GM21367 (cell line): ENCODE results near the gene VPS41.

Experiments
- ATAC-seq: cut with Tn5 transposase; IDR thresholded peaks from one replicate; pipeline ENCODE4 v1.9.1; 2021; ENCODE audit not compliant: unreplicated experiment

VPS41 gene

DNA sequence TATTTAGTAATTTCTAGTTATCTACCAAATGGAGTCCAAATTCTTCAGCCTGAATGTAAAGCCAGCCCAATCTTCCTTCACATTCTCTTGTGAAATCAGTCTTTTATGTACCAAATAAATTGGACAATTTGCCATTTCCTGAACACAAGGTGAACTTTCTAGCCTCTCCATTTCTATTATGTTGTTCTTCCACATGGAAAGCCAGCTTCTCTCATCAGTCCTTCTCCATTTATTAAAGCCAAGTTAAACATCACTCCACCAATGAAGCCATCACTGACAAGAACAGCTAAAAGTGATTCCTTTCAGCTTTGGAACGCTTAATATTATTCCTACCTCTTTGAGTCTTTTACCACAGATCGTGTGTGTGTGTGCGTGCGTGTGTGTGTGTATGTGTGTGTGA lies 88.4 kb downstream of the VPS41 start:
- no peak for ATAC-seq

DNA sequence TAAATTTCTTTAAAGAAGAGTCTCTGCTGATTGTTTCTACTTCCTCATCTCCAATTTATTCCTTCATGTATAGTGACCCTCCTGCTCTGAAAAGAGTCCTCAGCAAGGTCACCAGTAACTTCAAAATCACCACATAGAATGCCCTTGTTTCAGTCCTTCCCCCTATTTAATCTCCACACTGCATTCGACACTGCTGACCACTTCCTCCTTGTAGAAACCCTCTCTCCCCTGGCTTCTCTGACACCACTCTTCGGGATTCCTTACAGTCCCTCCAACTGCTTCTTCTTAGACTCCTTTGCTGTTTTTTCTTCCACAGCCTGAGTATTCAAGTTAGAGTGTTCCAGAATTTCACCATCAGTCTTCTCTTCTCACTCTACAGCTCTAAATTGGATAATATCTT lies 89.5 kb downstream of the VPS41 start:
- no peak for ATAC-seq

DNA sequence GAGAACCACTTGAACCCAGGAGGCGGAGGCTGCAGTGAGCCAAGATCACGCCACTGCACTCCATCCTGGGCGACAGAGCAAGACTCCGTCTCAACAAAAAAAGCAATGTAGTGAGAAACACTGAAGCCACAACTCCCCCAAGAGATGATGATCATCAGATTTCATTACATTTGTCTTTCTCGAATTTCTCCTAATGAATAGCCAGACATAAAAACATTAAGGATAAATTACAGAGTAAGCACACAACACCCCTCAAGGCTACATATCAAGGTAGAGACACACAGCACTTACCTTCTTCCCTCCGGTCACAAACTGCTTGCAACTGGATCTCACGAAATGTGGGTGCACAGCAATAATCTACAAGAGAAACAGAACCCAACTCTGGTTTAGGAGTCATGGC lies 91.5 kb downstream of the VPS41 start:
- no peak for ATAC-seq

DNA sequence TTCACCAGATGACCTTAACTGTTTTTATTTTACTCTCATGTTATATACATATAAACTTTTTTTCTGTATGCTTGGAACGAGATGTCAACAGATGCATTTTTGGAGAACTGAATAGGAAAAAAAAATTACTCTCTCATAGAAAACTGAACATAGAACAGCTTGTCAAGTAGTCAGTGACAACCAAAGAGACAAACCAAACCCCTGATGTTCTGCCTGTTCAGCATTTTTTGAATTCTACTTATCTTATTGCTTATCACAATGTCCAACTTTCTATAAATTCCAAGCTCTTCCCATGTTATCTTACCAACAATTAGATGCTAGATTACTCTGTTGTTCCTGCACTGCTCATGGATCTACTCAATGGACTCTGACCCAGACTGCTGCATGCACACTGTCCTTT lies 95.2 kb downstream of the VPS41 start:
- ATAC-seq: no peak

DNA sequence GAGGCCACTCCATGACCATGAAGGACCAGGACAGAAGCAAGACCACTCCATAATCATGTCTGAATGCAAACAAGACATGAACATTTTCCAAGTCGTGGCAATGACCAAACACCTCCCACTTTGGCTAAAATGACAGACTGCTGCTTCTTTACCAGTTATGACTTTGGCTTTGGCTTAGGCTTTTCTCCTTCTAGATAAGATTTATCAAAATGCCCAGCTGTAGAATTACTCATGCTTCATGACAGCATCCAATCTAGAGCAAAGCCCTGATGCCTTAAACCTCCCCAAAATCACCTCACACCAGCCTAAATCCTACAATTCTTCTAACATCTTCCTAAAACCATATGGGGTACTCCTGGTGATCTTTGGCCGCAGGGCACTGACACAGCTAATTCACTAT lies 102.1 kb downstream of the VPS41 start:
- no peak for ATAC-seq

DNA sequence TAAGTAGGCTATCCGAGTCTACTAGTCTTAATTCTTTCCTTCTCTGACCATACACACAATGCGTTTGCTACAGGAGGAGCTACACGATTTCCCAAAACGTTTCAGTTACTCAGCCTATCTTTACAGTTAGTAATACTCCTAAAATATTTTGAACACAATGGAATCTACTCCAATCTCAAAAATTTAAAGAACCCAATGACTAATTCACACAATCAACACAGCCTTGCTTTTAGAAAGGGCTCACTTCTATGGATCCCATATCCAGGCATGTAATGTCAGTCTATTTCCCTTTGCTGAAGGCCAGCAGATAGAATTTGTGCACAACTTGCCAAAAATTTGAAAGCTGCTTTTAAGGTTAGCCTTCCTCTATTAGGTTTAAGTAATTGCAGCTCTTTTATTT lies 107.2 kb downstream of the VPS41 start:
- ATAC-seq: no peak

DNA sequence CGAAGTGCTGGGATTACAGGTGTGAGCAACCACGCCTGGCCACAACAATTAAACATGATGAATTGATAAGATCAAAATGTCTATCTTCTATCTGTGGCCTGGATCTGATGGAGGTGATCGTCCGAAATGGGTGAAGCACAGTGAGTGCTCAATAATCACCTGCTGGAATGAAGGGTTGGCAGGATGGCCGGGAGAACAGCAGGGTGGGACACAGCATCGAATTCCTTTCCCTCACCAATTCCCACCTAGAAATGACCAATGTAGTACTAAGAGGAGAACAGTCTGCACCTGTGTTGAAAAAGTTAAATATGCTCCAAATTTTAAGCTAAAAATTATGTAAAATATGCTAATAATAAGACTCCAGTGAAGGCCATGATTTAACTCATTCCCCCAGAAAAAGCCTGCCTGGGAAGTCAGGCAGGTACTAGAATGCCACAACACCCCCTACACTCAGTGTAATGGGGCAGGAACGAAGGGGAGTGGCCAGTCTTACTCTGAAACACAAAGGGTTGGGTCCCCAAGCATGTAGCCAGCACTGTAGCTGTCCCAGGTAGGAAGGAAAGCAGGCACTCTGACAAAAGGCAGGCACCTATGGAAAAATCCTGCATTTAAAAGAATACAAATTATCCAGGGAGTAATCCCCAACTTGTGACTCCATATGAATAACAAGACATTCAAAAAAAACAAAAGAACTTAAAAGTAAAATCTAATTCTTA lies 110.3 kb downstream of the VPS41 start:
- ATAC-seq: no peak

DNA sequence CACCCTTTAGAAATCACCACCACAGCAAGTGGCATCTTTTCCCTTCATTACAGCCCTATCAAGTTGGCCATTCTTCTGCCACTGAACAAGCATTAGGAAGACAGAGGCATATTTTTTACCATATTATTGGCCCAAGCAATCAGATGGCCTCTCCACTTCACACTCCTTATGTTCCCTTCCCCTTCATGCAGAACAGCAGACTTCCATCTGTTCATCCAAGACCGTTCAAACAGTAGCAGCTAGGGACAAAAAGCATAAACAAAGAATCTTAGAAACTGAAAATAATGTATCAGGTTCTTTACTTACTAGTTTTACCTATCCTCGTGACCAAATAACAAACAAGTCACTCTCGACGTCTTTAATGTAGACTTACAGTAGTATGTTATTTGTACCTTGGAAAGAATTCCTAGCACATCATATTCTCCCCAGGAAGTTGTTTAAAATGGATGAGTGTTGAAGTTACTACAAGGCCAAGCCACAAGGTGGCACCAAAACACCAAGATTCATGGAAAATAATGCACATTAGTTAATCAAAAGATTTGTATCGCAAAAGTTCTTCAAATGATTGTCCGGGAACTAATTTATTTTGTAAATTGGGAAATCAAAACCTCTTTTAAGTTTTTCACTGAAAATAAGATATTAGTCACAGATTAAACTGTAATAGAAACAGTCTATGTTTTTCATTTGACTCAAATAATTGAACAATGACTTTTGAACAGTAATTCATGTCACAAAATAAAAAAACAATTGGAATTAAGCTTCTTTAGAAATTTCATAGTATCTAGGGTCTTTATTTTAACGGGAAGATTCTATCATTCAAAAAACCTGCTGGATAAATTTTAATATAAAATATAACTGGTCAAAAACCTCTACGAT lies 112.1 kb downstream of the VPS41 start:
- ATAC-seq: no peak

DNA sequence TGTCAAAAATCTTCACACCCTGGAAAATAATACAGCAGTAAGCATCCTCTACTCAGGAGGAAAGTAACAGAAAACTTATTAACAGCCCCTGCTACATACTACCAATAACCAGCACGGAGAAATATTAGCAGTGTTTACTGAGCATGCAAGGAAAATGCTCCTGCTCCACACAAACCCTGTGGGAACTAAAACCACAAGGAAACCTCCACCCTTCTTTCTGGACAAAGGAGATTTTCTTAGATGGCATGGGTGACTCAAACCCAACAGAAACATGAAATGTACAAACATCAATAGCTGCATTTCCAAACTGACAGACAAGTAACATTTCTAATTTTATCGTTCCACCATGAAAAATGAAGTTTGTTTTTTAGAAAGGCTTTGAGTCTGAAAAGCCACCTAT lies 113.4 kb downstream of the VPS41 start:
- no peak for ATAC-seq

DNA sequence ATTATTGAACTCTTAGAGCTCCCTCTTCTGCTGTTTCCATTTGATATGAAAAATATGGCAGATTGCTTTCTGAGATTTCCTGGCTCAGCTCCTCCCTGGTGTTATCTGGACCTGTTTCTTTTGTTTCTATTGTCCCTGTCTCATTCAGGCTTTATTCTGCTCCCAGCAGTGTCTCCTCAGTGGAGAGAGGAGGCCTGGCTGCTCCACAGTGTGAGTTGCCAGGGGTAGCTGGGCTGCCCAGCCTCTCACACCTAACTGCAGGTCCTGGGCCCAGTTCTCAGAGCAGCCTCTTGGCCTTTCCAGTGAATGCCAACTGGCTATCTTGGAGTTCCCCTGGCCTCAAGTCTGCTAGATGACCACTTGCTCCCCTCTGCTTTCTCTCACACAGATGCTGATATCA lies 127.0 kb downstream of the VPS41 start:
- no peak for ATAC-seq

DNA sequence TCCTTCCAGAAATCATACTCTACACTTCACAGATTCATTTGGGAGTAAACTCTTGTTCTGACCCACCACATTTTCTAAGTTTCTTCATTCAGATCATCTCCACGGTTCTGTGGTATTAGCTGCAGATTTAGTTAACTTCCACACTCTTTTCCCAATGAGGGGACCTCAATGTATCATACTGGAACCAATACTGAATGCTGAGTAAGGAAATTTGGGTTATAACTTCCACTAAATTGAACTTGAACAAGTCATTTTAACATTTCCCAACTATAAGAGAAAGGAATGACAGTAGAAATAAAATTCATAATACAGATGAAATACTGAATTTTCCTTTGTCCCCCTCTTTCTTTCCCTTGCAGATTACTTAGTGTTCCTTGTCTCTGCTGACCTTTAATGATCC lies 131.4 kb downstream of the VPS41 start:
- no peak for ATAC-seq

DNA sequence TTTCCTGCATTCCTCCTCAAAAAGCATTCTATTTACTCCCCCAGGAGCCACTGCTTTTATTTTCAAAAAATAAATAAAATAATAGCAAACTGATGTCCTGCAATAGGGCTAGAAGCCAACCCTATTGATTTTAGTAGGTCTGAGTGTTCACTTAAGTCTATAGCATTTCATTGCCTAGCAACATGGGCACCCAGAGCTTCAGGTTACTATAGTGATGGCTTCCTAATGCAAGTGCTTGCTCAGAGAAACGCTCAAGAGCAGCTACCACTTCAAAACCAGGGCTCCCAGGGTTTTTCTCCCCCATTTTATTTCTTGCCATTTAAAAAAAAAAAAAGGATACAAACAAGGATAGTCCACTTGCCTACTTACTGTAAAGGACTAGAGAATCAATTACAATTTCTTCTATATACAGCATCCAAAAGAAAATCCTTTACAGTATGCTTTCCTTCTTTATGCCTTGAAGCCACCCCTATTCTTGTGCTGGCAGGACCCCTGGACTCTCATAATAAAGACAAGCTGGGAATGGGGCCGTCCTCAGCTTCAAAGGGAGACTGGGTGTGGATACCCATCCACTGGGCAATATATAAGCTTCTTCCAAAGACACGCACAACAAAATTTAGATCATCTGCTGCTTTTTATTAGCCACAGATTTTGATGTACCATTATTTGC lies 133.3 kb downstream of the VPS41 start:
- no peak for ATAC-seq

DNA sequence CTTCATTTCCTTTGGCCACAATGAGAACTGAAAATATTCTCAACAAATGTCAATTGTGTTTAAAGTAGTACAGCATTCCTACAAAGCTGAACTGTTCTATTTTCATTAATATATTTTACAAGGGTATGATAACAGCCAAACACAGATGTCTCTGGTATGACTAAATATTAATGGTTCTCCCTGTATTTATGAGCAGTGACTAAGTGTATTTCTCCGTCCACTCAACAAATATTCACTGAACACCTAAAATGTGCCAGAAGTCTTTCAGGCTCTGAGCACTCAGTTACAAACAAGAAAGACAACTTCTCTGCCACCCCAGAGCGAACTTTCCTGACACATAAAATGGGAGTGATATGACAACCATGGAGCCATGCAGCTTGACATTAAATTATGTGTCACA lies 135.6 kb downstream of the VPS41 start:
- ATAC-seq: no peak

DNA sequence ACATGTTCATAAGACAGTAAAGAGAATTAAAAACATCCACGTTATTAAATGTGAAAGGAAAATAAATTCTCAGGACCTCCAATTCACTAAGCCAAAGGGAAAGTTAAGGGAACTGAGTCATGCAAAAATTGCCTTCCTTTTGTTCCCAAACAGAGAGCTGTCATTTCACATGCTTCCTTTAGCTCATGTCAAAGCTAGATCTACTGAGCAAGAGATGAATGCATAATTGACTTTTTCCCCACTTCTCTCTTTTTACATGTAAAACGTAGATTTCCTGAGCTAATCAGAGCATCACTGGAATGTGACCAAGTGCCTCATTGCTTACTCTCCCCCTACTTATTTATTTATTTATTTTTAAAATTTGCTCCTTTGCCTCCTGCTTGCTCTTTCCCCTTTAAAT lies 148.8 kb downstream of the VPS41 start:
- ATAC-seq: no peak

DNA sequence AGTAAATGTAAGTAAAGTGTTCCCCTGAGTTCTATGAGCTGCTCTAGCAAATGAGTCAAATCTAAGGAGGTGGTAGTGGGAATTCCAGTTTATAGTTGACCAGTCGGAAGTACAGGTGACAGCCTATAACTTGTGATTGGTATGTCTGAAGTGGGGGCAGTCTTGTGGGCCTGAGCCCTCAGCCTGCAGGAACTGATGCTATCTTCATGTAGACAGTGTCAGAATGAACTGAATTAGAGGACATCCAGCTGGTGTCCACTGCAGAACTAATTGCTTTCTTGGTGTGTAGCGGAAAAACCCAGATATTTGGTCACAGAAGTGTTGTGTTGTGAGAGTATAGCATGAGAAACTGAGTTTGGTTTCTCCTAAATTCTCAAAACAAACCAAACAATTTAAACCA lies 150.0 kb downstream of the VPS41 start:
- no peak for ATAC-seq

DNA sequence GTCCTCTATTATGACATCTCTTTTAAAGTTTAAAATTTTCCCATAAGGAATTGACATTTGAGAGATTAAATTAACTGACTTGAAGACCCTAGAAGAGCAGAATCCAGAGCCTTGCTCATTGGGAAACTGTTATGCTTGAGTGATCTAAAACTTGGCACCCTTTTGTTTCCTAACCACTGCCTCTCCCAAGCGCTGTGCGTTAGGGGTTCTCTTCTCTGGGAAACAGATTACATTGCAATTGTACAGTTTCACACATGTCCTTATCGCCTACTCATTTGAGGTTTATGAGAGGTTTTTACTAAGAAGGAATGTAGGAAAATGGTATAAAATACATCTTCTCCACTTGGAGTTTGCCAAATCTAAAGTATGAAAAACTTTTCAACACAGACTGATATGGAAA lies 151.1 kb downstream of the VPS41 start:
- ATAC-seq: no peak

DNA sequence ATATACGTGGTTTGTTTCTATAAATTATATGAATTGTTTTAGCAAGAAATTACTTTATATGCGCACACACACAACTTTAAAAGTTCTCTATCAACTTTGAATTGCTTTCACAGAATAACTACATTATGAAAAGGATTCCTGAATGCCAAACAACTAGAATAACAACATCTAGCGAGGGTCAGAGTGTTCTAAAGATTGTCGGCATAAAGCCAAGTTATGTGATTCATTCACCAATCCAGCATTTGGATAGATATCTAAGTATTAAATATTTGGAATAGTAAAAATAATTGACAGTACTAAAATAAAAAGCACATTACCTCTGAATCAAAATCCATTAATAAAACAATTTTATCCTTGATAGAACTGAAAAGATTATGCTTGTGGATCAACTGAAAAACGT lies 152.5 kb downstream of the VPS41 start:
- no peak for ATAC-seq

DNA sequence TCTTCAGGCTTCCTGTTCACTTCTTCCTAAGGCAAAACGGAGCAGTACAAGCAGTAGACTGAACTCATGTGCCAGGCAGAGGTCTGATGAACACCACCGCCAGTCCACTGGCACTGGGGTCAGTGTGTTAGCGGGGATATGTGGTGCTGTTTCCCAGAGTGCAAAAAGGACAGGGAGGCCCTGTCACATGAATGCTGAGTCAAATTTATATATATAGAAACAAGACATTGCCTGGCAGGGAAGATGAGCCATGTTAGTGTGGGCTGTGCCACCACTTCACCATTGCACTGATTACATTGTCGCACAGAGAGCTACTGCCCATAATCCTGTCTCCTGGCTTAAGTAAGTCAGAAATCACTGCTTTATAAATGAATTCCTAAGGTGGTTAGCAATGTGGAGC lies 155.6 kb downstream of the VPS41 start:
- ATAC-seq: no peak

DNA sequence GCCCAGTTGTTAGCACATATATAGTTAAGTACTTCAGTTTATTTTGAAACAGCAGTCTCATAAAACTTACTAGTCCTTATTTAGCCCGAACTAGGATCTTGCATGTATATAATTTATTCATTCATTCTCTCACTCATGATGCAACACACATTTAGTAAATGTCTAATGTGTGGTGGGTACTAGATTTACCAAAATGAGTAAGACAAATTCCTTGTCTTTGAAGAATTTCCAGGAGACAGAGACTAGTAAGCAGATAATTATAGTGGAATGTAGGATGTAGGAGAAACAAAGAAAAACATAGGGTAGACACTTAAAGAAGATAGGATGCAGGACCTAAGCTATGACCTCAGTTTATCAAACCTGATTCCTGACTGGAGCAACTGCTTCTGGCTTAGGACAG lies 157.6 kb downstream of the VPS41 start:
- ATAC-seq: no peak

DNA sequence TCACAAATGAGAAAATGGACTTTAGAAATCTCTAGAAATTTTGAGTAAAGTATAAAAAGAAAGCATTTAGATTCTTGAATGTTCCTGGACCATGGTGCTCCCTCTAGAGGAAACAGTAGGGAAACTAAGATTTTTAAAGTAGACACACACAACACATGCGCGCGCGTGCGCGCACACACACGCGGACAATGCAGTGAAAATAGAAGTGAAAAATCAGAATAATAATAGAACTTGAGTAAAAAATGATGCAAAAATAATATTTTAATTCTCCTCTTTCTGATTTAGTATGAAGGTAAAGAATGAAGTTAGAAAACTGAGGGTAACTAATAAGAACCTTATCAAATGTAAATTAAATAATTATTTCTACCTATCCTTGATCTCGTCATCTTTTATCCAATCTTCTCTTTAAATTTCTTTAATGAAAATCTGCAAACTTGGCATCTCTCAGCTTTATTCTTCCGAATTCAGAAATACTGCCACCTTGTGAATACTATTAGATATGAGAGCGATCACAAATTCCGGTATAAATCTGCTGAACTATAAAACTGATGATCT lies 160.9 kb downstream of the VPS41 start:
- ATAC-seq: no peak

DNA sequence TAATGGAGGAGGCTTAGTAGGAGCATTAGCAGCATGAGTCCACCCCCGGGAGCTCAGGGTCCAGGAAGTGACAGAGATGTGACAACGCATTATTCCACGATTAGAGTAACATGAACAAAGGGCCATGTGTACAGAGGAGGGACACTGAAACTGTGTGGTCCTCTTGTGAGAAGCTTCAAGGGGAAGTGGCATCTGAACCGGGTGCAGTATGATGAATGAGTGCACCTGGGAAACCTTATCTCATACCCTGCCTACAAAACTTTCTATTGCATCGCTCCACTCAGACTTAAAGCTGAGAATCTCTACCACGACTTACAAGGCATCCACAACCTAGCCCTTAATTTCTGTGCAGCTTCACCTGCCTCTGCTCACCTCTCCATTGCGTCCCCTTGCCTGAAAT lies 162.6 kb downstream of the VPS41 start:
- ATAC-seq: no peak

DNA sequence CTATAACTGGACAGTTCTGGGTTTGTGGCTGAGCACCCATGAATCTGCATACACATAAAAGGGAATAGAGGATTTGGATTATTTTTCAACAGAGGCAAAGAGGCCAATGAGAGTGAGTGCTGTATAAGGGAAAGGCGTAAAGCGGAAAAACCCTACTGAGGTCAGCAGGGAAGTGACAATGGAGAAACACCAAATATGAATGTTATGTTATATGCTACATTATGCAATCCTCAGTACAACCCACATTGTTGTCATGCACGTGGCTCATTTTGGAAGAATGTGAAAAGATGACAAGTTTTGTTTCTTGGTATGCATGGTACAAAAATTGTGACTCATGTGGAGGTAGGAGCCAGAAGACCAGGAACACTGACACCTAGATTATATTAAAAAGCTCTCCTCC lies 164.2 kb downstream of the VPS41 start:
- no peak for ATAC-seq
